OCI-LY3 (cell line): ENCODE data around the gene ERGIC3.

Source experiments
- EZH2phosphoT487 ChIP-seq: fragments of 200-600 bp; shearing (Covaris generic); IDR thresholded peaks from 2 replicates; pipeline ENCODE4 v1.6.1; 2018; ENCODE audit warnings: antibody characterized with exemption, mixed run types, low read depth
- TF ChIP-seq, protein P1 (sequence below): fragments of 200-600, 300-600 bp; sonication (generic); IDR thresholded peaks from 2 replicates; pipeline ENCODE4 v1.5.1; 2014; ENCODE audit warnings: antibody characterized with exemption, low read length, low read depth

DNA sequence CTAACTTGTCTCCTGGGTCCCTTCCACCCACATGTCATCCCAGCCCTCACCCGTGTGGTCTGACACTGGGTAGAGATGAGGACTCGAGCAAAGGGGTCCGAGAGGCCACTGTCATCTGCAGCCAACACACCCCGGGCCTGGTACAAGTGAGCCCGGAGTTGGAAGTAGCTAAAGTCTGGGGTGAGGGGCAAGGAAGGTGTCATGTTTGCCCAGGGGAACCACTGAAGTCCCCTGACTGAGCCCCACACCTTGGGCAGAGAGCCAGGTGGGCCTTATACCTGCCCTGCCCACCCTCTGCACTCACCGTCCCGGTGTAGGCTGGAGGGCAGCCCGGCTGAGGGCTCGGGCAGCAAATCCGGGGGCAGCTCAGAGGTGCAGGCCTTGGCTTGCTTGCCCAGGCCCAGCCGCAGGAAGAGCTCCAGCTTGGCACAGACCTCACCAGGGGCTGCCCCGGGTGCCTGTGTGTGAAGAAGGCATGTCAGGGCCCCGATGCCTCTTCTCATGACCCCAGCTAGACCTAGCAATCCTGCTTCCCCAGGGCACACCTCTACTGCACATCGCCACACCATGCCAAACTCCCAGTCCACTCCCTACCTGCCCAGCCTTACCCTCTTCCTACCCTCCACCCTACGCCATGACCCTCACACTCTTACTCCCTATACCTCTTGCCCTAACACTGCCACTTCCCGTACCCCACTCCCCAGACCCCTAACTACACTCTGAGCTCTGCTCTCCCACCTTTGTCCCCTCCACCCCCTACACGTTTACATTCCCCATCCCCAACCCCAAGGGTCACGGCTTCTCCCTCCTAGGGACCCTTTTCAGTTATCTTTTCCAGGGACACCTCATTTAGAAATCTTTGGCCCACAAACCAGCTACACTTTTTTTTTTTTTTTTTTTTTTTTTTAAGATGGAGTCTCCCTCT lies 42.0 kb downstream of the ERGIC3 start:
- TF ChIP-seq, protein P1, sequence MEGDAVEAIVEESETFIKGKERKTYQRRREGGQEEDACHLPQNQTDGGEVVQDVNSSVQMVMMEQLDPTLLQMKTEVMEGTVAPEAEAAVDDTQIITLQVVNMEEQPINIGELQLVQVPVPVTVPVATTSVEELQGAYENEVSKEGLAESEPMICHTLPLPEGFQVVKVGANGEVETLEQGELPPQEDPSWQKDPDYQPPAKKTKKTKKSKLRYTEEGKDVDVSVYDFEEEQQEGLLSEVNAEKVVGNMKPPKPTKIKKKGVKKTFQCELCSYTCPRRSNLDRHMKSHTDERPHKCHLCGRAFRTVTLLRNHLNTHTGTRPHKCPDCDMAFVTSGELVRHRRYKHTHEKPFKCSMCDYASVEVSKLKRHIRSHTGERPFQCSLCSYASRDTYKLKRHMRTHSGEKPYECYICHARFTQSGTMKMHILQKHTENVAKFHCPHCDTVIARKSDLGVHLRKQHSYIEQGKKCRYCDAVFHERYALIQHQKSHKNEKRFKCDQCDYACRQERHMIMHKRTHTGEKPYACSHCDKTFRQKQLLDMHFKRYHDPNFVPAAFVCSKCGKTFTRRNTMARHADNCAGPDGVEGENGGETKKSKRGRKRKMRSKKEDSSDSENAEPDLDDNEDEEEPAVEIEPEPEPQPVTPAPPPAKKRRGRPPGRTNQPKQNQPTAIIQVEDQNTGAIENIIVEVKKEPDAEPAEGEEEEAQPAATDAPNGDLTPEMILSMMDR, result no peak
- TF ChIP-seq EZH2phosphoT487, result no peak
